A172 (cell line): ENCODE measurements around the gene FBXW5. TPM values are rescaled to one million over a fixed set of nuclear protein-coding genes. Genes with fewer than 3 reads are reported as not detected.

Source experiments
- DNase-seq: peaks from one replicate; pipeline ENCODE4 v3.0.0-alpha.2; 2015; ENCODE audit warnings: low spot score
- total RNA-seq: library from RNA; depleted of rRNA; stranded (reverse); fragments of >200 nt; shearing (Covaris generic); gene quantifications from 2 replicates; pipeline ENCODE4 v1.2.3, GENCODE V29; 2014; rRNA removed

The FBXW5 gene
- total RNA-seq, 1 experiment from 2014 or later, result 400 TPM

- no peak for DNase-seq
Observed at GRCh38 chr9:136906266-136906665, 38.3 kb downstream of the FBXW5 start.

- no peak for DNase-seq
Observed at GRCh38 chr9:136903041-136903554, 41.4 kb downstream of the FBXW5 start.

DNA sequence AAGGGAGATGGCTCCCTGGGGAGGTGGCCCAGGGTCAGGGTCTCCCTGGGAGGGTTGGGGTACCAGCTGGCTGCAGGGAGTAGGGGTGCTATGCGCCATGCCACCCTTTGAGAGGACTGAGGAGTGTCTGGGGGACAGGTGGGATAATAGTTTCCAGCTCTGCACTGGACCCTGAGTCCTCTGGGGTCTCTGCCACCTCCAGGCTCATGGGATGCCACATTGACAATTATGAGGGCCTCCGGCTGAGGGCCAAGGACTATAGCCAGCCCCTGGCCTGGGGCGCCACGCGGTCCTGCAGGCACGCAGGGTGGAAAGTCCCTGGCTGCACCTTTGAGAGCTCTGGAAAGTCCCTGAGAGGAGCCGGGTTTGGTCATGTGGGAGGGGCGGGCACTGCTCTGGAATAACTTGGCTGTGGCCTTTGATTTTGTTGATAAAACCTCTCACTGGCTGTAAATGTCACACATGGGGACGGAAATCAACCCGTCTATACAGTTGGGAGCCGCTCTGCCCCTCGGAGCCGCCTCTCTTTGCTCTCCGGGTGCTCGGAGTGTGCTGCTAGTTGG, 42.2 kb downstream of the FBXW5 start:
- DNase-seq, result peak; percentile 99

GRCh38 chr9:136901516-136902258, 42.9 kb downstream of the FBXW5 start:
- DNase-seq, result peak; percentile 99

DNA sequence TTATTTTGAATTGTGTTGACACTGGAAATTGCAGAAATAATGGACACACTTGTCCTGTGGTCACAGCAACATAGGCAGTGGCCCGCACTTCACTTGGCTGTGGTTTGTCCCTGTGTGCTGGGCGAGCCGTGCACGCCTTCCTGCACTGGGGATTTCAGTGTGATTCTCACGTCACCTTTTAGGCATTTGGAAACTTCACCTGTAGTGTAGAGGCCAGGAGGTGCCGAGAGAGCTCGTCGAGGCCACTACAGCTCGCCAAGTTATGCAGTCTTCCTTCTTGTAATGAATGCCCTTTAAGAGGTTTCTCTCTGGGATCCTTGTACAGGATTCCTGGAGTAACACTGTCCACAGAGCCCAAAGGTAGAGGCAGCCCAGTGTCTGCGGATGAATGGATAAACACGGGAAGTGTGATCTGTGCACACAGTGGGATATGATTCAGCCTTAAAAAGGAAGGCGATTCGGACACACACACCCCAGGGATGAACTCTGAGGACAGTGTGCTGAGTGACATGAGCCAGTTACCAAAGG, 43.5 kb downstream of the FBXW5 start:
- DNase-seq, result no peak

DNA sequence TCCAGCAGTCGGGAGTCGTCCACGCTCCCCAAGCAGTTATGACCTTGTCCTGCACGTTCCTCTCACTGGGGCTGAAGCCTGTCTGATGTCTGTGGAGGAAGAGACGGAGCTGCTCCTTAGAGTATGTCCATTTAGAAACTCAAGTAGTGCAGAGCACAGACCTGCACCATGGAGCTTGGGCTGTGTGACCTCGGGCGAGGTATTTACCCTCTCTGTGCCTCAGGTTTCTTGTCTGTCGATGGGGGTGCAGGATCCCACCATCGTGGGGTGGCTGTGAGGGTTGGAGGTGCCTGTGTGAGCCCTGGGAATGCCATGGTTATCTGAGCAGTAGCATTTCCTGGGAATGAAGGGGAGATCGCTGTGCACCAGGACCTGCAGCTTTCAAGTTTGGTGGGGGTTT, 44.0 kb downstream of the FBXW5 start:
- DNase-seq, result no peak

DNA sequence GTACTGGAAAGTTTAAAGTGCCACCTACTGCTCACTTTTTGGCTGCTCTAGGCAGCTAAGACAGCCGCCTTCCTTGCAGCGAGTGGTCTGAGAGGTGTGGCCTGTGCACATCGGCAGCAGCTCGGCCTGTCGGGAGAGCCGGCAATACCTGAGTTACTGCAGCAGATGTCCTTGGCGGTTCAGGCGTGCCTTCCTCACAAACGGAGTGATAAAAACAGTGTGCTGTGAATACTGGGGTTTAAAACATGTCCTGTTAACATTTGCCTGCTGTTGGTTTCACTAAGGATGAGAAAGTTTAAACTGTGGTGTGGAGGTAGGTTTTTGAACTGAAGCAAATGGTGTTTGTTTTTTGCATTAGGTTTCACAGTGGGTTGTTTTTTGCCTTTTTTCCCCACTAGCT, 45.3 kb downstream of the FBXW5 start:
- DNase-seq, result no peak

DNA sequence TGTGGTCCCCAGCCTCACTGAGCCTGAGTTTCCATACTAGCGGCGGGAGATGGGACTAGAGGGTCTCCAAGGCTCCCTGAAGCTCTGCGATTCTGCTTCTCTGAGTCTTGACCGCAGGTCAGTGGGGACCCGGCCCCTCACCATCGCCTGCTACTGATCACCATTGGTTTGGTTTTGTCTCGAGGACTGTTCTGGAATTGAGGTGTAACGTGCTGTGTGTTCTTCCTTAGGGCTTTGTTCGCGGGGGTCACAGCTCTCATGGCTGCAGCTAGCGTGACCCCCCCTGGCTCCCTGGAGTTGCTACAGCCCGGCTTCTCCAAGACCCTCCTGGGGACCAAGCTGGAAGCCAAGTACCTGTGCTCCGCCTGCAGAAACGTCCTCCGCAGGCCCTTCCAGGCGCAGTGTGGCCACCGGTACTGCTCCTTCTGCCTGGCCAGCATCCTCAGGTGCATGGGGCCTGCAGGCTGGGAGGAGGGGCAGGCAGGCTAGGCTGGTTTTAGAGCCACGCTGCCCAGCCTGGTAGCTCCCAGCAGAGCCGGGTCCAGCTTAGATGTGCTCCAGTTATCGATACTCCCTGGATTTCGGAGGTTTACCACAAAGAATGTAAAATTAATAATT, 45.9 kb downstream of the FBXW5 start:
- no peak for DNase-seq

GRCh38 chr9:136896027-136896426, 48.5 kb downstream of the FBXW5 start:
- no peak for DNase-seq

- no peak for DNase-seq
Observed at GRCh38 chr9:136890661-136891060, 53.9 kb downstream of the FBXW5 start.

Other genes with a start within 250 kb of the FBXW5 start
- 16.0 and 16.7 TPM in 2 replicates for gene DIPK1B, start 232.2 kb downstream of the FBXW5 start, total RNA-seq
- gene LCN10, start 201.8 kb downstream of the FBXW5 start, total RNA-seq, result not detected in 2 replicates
- not detected in 2 replicates for gene LCN6, start 196.2 kb downstream of the FBXW5 start, total RNA-seq
- not detected in 2 replicates for gene LCN8, start 186.5 kb downstream of the FBXW5 start, total RNA-seq
- gene LCN15, start 180.2 kb downstream of the FBXW5 start, total RNA-seq, result not detected in 2 replicates
- 74.4 and 101 TPM in 2 replicates for gene TMEM141, start 153.4 kb downstream of the FBXW5 start, total RNA-seq
- 0.45 and 0.55 TPM in 2 replicates for gene CCDC183, start 148.4 kb downstream of the FBXW5 start, total RNA-seq
- gene RABL6, start 136.8 kb downstream of the FBXW5 start, total RNA-seq, result 138 and 144 TPM in 2 replicates
- gene AJM1, start 102.3 kb downstream of the FBXW5 start, total RNA-seq, result 1.8 and 2.1 TPM in 2 replicates
- 119 and 151 TPM in 2 replicates for gene PHPT1, start 95.3 kb downstream of the FBXW5 start, total RNA-seq
- 7.3 and 8.0 TPM in 2 replicates for gene MAMDC4, start 92.4 kb downstream of the FBXW5 start, total RNA-seq
- 882 and 886 TPM in 2 replicates for gene EDF1, start 78.4 kb downstream of the FBXW5 start, total RNA-seq
- 20.9 and 28.4 TPM in 2 replicates for gene TRAF2, start 58.2 kb downstream of the FBXW5 start, total RNA-seq
- not detected in 2 replicates for gene C8G, start 505 bp upstream of the FBXW5 start, total RNA-seq
- 0.07 and 2.2 TPM in 2 replicates for gene LCN12, start 7.5 kb upstream of the FBXW5 start, total RNA-seq
- gene PTGDS, start 32.8 kb upstream of the FBXW5 start, total RNA-seq, result 1.6 TPM in 1 of 2 replicates, not detected in the other
- gene LCNL1, start 38.3 kb upstream of the FBXW5 start, total RNA-seq, result 0.26 TPM in 1 of 2 replicates, not detected in the other
- 104 and 109 TPM in 2 replicates for gene PAXX, start 47.7 kb upstream of the FBXW5 start, total RNA-seq
- 126 and 133 TPM in 2 replicates for gene CLIC3, start 51.8 kb upstream of the FBXW5 start, total RNA-seq
- 32.3 and 33.5 TPM in 2 replicates for gene ABCA2, start 83.5 kb upstream of the FBXW5 start, total RNA-seq
- gene FUT7, start 87.3 kb upstream of the FBXW5 start, total RNA-seq, result 0.07 TPM in 1 of 2 replicates, not detected in the other
- 47.4 and 49.6 TPM in 2 replicates for gene NPDC1, start 101.4 kb upstream of the FBXW5 start, total RNA-seq
- gene ENTPD2, start 109.3 kb upstream of the FBXW5 start, total RNA-seq, result not detected in 2 replicates
- gene SAPCD2, start 125.8 kb upstream of the FBXW5 start, total RNA-seq, result 76.4 and 92.3 TPM in 2 replicates
- 94.6 and 109 TPM in 2 replicates for gene UAP1L1, start 132.8 kb upstream of the FBXW5 start, total RNA-seq
- gene MAN1B1, start 142.2 kb upstream of the FBXW5 start, total RNA-seq, result 196 and 197 TPM in 2 replicates
- gene DPP7, start 170.0 kb upstream of the FBXW5 start, total RNA-seq, result 251 and 263 TPM in 2 replicates
- gene GRIN1, start 194.4 kb upstream of the FBXW5 start, total RNA-seq, result not detected in 2 replicates
- not detected in 2 replicates for gene LRRC26, start 225.3 kb upstream of the FBXW5 start, total RNA-seq
- not detected in 2 replicates for gene TMEM210, start 227.3 kb upstream of the FBXW5 start, total RNA-seq
- gene ANAPC2, start 243.8 kb upstream of the FBXW5 start, total RNA-seq, result 23.1 and 29.2 TPM in 2 replicates
- 257 and 270 TPM in 2 replicates for gene SSNA1, start 243.9 kb upstream of the FBXW5 start, total RNA-seq